HCT116 (cell line): Measurements from ENCODE around the gene FNDC8. TPM values are rescaled to one million over a fixed set of nuclear protein-coding genes. Genes with fewer than 3 reads are reported as not detected.

Experiments
- ATAC-seq: fragments of 200-7000 bp; cut with Tn5 transposase; 2 replicates; pipeline ENCODE4 v1.9.1; 2020; ENCODE audit warnings: mild to moderate bottlenecking, moderate library complexity
- BruUV-seq: library from RNA; stranded (reverse); fragments of 400-500 nt; replicated peaks from 2 replicates; lab custom pipeline; 2021; lab: Mats Ljungman, UMichigan
- CTCF ChIA-PET: fragments of 300-600 bp; sonication (Branson Sonifier 250); formaldehyde crosslinking; loops from one replicate; lab custom pipeline; 2021; ENCODE audit warnings: antibody characterized with exemption; lab: Charles Lee
- POLR2A ChIA-PET: fragments of 300-600, 350-600 bp; sonication (Branson Sonifier 250); formaldehyde crosslinking; loops from one replicate; lab custom pipeline; 2021; ENCODE audit warnings: antibody characterized with exemption; lab: Charles Lee
- RAD21 ChIA-PET, 2 experiments: fragments of 300-600 bp; sonication (Branson Sonifier 250); formaldehyde crosslinking; loops; one replicate each; lab custom pipeline; 2023; ENCODE audit warnings: low total read pairs in 2 of 2; ENCODE audit not compliant: uncharacterized antibody in 2 of 2, unreplicated experiment in 2 of 2, low non-redundant PET in 1 of 2; lab: Charles Lee
- DNase-seq: peaks from one replicate; pipeline ENCODE4 v3.0.0-alpha.2; 2010; ENCODE audit warnings: low read depth, low spot score
- H2AFZ ChIP-seq: fragments of 200-600 bp; shearing (Covaris generic), sonication (generic); 2 replicates; pipeline ENCODE4 v1.6.1; 2017; ENCODE audit warnings: low read depth, mixed run types, mixed read lengths, antibody characterized with exemption, low read length; ENCODE audit not compliant: poor library complexity, severe bottlenecking
- H3K27ac ChIP-seq: 2 replicates; pipeline ENCODE4 v1.5.1; 2012; ENCODE audit warnings: low read depth, low read length
- H3K27me3 ChIP-seq: fragments of 200-600 bp; sonication (generic); 2 replicates; pipeline ENCODE4 v1.6.1; 2016; ENCODE audit warnings: mixed run types, low read length, mixed read lengths; ENCODE audit not compliant: insufficient read depth
- H3K36me3 ChIP-seq, 2 experiments: fragments of 200-500 bp in 1 of 2; fragments of 200-600 bp in 1 of 2; sonication (Bioruptor generic) in 1 of 2; sonication (generic) in 1 of 2; 2 replicates each; pipeline versions ENCODE4 v1.5.1 to v1.6.1; 2014 to 2016; ENCODE audit warnings: low read length in 2 of 2, inconsistent platforms in 1 of 2, mixed read lengths in 1 of 2, mixed run types in 1 of 2; ENCODE audit not compliant: insufficient read depth in 2 of 2, control insufficient read depth in 1 of 2
- H3K4me1 ChIP-seq, 2 experiments: fragments of 200-600 bp in 1 of 2; sonication (generic) in 1 of 2; 2 replicates each; pipeline versions ENCODE4 v1.5.1 to v1.6.1; 2012 to 2017; ENCODE audit warnings: low read length in 2 of 2, inconsistent platforms in 1 of 2, mild to moderate bottlenecking in 1 of 2, mixed read lengths in 1 of 2, mixed run types in 1 of 2, moderate library complexity in 1 of 2; ENCODE audit not compliant: insufficient read depth in 2 of 2, control insufficient read depth in 1 of 2
- H3K4me2 ChIP-seq: fragments of 200-600 bp; sonication (generic); 2 replicates; pipeline ENCODE4 v1.6.1; 2017; ENCODE audit warnings: mixed run types, low read length, mixed read lengths
- H3K4me3 ChIP-seq, 2 experiments: fragments of 200-600 bp in 1 of 2; sonication (generic) in 1 of 2; replicated peaks in 1 of 2; 2 replicates each; pipeline ENCODE4 v1.5.1; 2011 to 2016; ENCODE audit warnings: low read length in 2 of 2, control low read depth in 1 of 2, low read depth in 1 of 2, mild to moderate bottlenecking in 1 of 2, mixed read lengths in 1 of 2, mixed run types in 1 of 2
- H3K79me2 ChIP-seq: fragments of 200-600 bp; sonication (generic); 2 replicates; pipeline ENCODE4 v1.6.1; 2017; ENCODE audit warnings: mild to moderate bottlenecking, mixed run types, low read length, moderate library complexity, mixed read lengths; ENCODE audit not compliant: insufficient read depth
- H3K9ac ChIP-seq: fragments of 200-600 bp; sonication (generic); 2 replicates; pipeline ENCODE4 v1.6.1; 2016; ENCODE audit warnings: low read length, mixed read lengths
- H3K9me2 ChIP-seq: fragments of 200-600 bp; sonication (generic), shearing (Covaris generic); 2 replicates; pipeline ENCODE4 v1.6.1; 2017; ENCODE audit warnings: mixed run types, mild to moderate bottlenecking, moderate library complexity; ENCODE audit not compliant: insufficient read depth
- H3K9me3 ChIP-seq, 2 experiments: fragments of 200-500 bp in 1 of 2; fragments of 200-600 bp in 1 of 2; sonication (Bioruptor generic) in 1 of 2; sonication (generic) in 1 of 2; 2 replicates each; pipeline ENCODE4 v1.6.1; 2014 to 2017; ENCODE audit warnings: low read length in 2 of 2, mixed read lengths in 2 of 2, inconsistent platforms in 1 of 2, low read depth in 1 of 2, mild to moderate bottlenecking in 1 of 2, mixed run types in 1 of 2, moderate library complexity in 1 of 2; ENCODE audit not compliant: control insufficient read depth in 1 of 2, insufficient read depth in 1 of 2
- H4K20me1 ChIP-seq: fragments of 200-600 bp; sonication (generic), shearing (Covaris generic); 2 replicates; pipeline ENCODE4 v1.6.1; 2017; ENCODE audit warnings: mixed run types, mild to moderate bottlenecking, moderate library complexity; ENCODE audit not compliant: insufficient read depth
- CBX3 ChIP-seq: IDR thresholded peaks from 2 replicates; pipeline ENCODE4 v1.6.1; 2012; ENCODE audit warnings: low read depth
- CTCF ChIP-seq, 3 experiments: fragments of 200-600 bp in 1 of 3; sonication (generic) in 1 of 3; IDR thresholded peaks in 2 of 3; conservative IDR thresholded peaks in 1 of 3; 2 replicates each; pipeline ENCODE4 v1.5.1; 2012 to 2017; ENCODE audit warnings: low read depth in 2 of 3, low read length in 2 of 3, antibody characterized with exemption in 1 of 3, borderline replicate concordance in 1 of 3, control low read depth in 1 of 3, mild to moderate bottlenecking in 1 of 3, mixed read lengths in 1 of 3, mixed run types in 1 of 3, moderate library complexity in 1 of 3; ENCODE audit not compliant: insufficient read depth in 1 of 3
- EGR1 ChIP-seq: IDR thresholded peaks from 2 replicates; pipeline ENCODE4 v1.6.1; 2012; ENCODE audit warnings: low read depth
- ELF1 ChIP-seq: IDR thresholded peaks from 2 replicates; pipeline ENCODE4 v1.6.1; 2012; ENCODE audit warnings: low read depth, borderline replicate concordance
- RAD21 ChIP-seq: IDR thresholded peaks from 2 replicates; pipeline ENCODE4 v1.6.1; 2012; ENCODE audit warnings: low read depth, mild to moderate bottlenecking
- REST ChIP-seq: IDR thresholded peaks from 2 replicates; pipeline ENCODE4 v1.6.1; 2012; ENCODE audit warnings: low read depth
- SP1 ChIP-seq: IDR thresholded peaks from 2 replicates; pipeline ENCODE4 v1.6.1; 2012; ENCODE audit warnings: low read depth
- SRF ChIP-seq: IDR thresholded peaks from 2 replicates; pipeline ENCODE4 v1.6.1; 2012; ENCODE audit warnings: low read depth
- TCF7L2 ChIP-seq: IDR thresholded peaks from 2 replicates; pipeline ENCODE4 v1.7.0; 2011; ENCODE audit warnings: borderline replicate concordance, inconsistent platforms; ENCODE audit not compliant: insufficient read depth, insufficient read length; ENCODE audit errors: extremely low read depth
- ZBTB33 ChIP-seq: IDR thresholded peaks from 2 replicates; pipeline ENCODE4 v1.6.1; 2011; ENCODE audit warnings: mild to moderate bottlenecking, low read length, moderate library complexity; ENCODE audit not compliant: insufficient replicate concordance; ENCODE audit errors: extremely low read depth
- ZFX ChIP-seq: fragments of 450-650 bp; IDR thresholded peaks from 2 replicates; pipeline ENCODE4 v1.6.1; 2017
- intact Hi-C: fragments of 100-400 bp; cut with micrococcal nuclease; formaldehyde crosslinking; loops from 2 replicates; pipeline ENCODE4 v1.10.0; 2022
- total RNA-seq: library from RNA; stranded (reverse); gene quantifications from one replicate; pipeline ENCODE4 v1.2.1, GENCODE V29; 2021; ENCODE audit not compliant: unreplicated experiment

FNDC8 gene
- total RNA-seq, 1 experiment from 2014 or later, result not detected

- TF ChIP-seq CTCF (IDR thresholded peaks at IDR 0.05 in 2 of 3, conservative IDR thresholded peaks at IDR 0.05 in 1 of 3; ENCODE audit: borderline replicate concordance in 1 of 3, insufficient read depth in 1 of 3, low read depth in 2 of 3, low read length in 2 of 3) (no peak), TCF7L2 (no peak)
- TF ChIP-seq, all 23 proteins: peak for 0
Measured at GRCh38 chr17:35073183-35073790, 48.1 kb upstream of the FNDC8 start (continued).

- ATAC-seq, result no peak
- ChIA-PET CTCF (no interaction called here), POLR2A (no interaction called here)
- TF ChIP-seq ZFX, result no peak
- no peak for TF ChIP-seq RAD21
- no peak for TF ChIP-seq ELF1
- TF ChIP-seq REST, result no peak
- TF ChIP-seq CTCF (IDR thresholded peaks at IDR 0.05 in 2 of 3, conservative IDR thresholded peaks at IDR 0.05 in 1 of 3; ENCODE audit: borderline replicate concordance in 1 of 3, insufficient read depth in 1 of 3, low read depth in 2 of 3, low read length in 2 of 3), result no peak
- TF ChIP-seq CBX3, result no peak
- no peak for TF ChIP-seq SP1
- no peak for TF ChIP-seq SRF
- no peak for TF ChIP-seq ZBTB33
- TF ChIP-seq EGR1, result no peak
- TF ChIP-seq TCF7L2, result no peak
Measured at GRCh38 chr17:35073991-35074627, 47.3 kb upstream of the FNDC8 start.

More at GRCh38 chr17:35073991-35074627, 47.3 kb upstream of the FNDC8 start:
- no peaks in the 10 kb centered on the region for H3K9me2 ChIP-seq
- no peak overlapping the region for H2AFZ ChIP-seq
- H3K4me1 ChIP-seq, result peaks cover 5 to 13% of the 10 kb centered on the region in 2 experiments; a peak in 3 of 4 replicates
- H3K27me3 ChIP-seq, result no peaks in the 10 kb centered on the region
- H3K27ac ChIP-seq, result no peak overlapping the region
- no TSS peak for BruUV-seq
- H4K20me1 ChIP-seq, result no peaks in the 10 kb centered on the region
- no peak overlapping the region for H3K4me3 ChIP-seq
- DNase-seq, result no peak
- intact Hi-C loops, result no loop called here
- H3K9ac ChIP-seq, result no peak overlapping the region
- H3K4me2 ChIP-seq, result no peak overlapping the region
- peaks cover 65% of the 10 kb centered on the region for H3K79me2 ChIP-seq
- H3K36me3 ChIP-seq, result 0 out of 4 replicates have a peak, but pooled peaks cover 0 to 4% of the 10 kb centered on the region in 2 experiments
- no peaks in the 10 kb centered on the region for H3K9me3 ChIP-seq
- RAD21 ChIA-PET, result no interaction called here
